IMR-90 (cell line): ENCODE measurements around the gene TROAP. TPM values are rescaled to one million over a fixed set of nuclear protein-coding genes. Genes with fewer than 3 reads are reported as not detected.

Source experiments
- ATAC-seq: fragments of 200-7000 bp; cut with Tn5 transposase; 2 replicates; pipeline ENCODE4 v1.9.1; 2020; ENCODE audit warnings: low read depth, mild to moderate bottlenecking, moderate library complexity
- BruUV-seq: library from RNA; stranded (reverse); fragments of 400-500 nt; replicated peaks from 2 replicates; lab custom pipeline; 2021; lab: Mats Ljungman, UMichigan
- CTCF ChIA-PET: fragments of 300-600 bp; formaldehyde crosslinking; extraction: SDS; loops from one replicate; lab custom pipeline; 2021; ENCODE audit warnings: antibody characterized with exemption; lab: Yijun Ruan, JAX
- POLR2A ChIA-PET: fragments of 300-600 bp; sonication (Branson Sonifier 250); formaldehyde crosslinking; loops from one replicate; lab custom pipeline; 2022; ENCODE audit warnings: antibody characterized with exemption; ENCODE audit not compliant: unreplicated experiment; lab: Charles Lee
- DNase-seq: peaks from one replicate; pipeline ENCODE4 v3.0.0; 2013
- H2AFZ ChIP-seq: replicated peaks from 2 replicates; pipeline ENCODE3; 2013; ENCODE audit warnings: low read length, mild to moderate bottlenecking; ENCODE audit not compliant: poor library complexity
- H2AK5ac ChIP-seq: 2 replicates; pipeline ENCODE4 v1.6.1; 2013; ENCODE audit warnings: low read depth, low read length, inconsistent platforms
- H2AK9ac ChIP-seq: replicated peaks from 2 replicates; pipeline ENCODE3; 2013; ENCODE audit warnings: mild to moderate bottlenecking, low read depth, low read length, moderate library complexity; ENCODE audit not compliant: poor library complexity
- H2BK120ac ChIP-seq: 2 replicates; pipeline ENCODE4 v1.6.1; 2013; ENCODE audit warnings: low read depth, low read length, inconsistent platforms
- H2BK15ac ChIP-seq: 3 replicates; pipeline ENCODE4 v1.6.1; 2013; ENCODE audit warnings: low read depth, low read length, inconsistent platforms
- H2BK20ac ChIP-seq: 2 replicates; pipeline ENCODE4 v1.6.1; 2013; ENCODE audit warnings: low read depth, mild to moderate bottlenecking, inconsistent platforms, low read length, moderate library complexity
- H2BK5ac ChIP-seq: 2 replicates; pipeline ENCODE4 v1.6.1; 2013; ENCODE audit warnings: mild to moderate bottlenecking, low read depth, low read length, inconsistent platforms; ENCODE audit not compliant: poor library complexity, severe bottlenecking
- H3K14ac ChIP-seq: replicated peaks from 2 replicates; pipeline ENCODE4 v1.6.1; 2013; ENCODE audit warnings: low read depth, low read length, inconsistent platforms
- H3K18ac ChIP-seq: 2 replicates; pipeline ENCODE4 v1.6.1; 2013; ENCODE audit warnings: low read depth, low read length, control low read depth
- H3K23ac ChIP-seq: 2 replicates; pipeline ENCODE4 v1.6.1; 2013; ENCODE audit warnings: low read depth, low read length, inconsistent platforms
- H3K27ac ChIP-seq: 2 replicates; pipeline ENCODE4 v1.5.1; 2013; ENCODE audit warnings: mild to moderate bottlenecking, control low read depth, low read length; ENCODE audit not compliant: insufficient read depth
- H3K27me3 ChIP-seq: 2 replicates; pipeline ENCODE4 v1.6.1; 2013; ENCODE audit warnings: low read length; ENCODE audit not compliant: control insufficient read depth, insufficient read depth
- H3K36me3 ChIP-seq: 2 replicates; pipeline ENCODE4 v1.6.1; 2013; ENCODE audit warnings: low read length, mixed read lengths; ENCODE audit not compliant: control insufficient read depth, insufficient read depth
- H3K4ac ChIP-seq: 2 replicates; pipeline ENCODE4 v1.6.1; 2013; ENCODE audit warnings: low read depth, low read length, inconsistent platforms
- H3K4me1 ChIP-seq: 2 replicates; pipeline ENCODE4 v1.6.1; 2013; ENCODE audit warnings: low read length, mixed read lengths; ENCODE audit not compliant: control insufficient read depth, insufficient read depth
- H3K4me2 ChIP-seq: 2 replicates; pipeline ENCODE4 v1.6.1; 2013; ENCODE audit warnings: low read depth, mild to moderate bottlenecking, control low read depth, low read length, moderate library complexity
- H3K4me3 ChIP-seq: 2 replicates; pipeline ENCODE4 v1.5.1; 2013; ENCODE audit warnings: low read depth, mild to moderate bottlenecking, control low read depth, low read length, moderate library complexity; ENCODE audit not compliant: insufficient read depth
- H3K56ac ChIP-seq: 2 replicates; pipeline ENCODE4 v1.6.1; 2013; ENCODE audit warnings: low read length, inconsistent platforms; ENCODE audit not compliant: insufficient read depth; ENCODE audit errors: extremely low read depth
- H3K79me1 ChIP-seq, 2 experiments: 2 replicates each; pipeline ENCODE4 v1.6.1; 2013; ENCODE audit warnings: low read length in 2 of 2, inconsistent platforms in 1 of 2, low read depth in 1 of 2
- H3K9ac ChIP-seq: 2 replicates; pipeline ENCODE4 v1.6.1; 2013; ENCODE audit warnings: low read depth, low read length, control low read depth
- H3K9me1 ChIP-seq: 2 replicates; pipeline ENCODE4 v1.6.1; 2013; ENCODE audit warnings: low read length, inconsistent platforms; ENCODE audit not compliant: insufficient read depth
- H3K9me3 ChIP-seq: 2 replicates; pipeline ENCODE4 v1.6.1; 2013; ENCODE audit warnings: low read length; ENCODE audit not compliant: control insufficient read depth, insufficient read depth
- H4K20me1 ChIP-seq: 2 replicates; pipeline ENCODE4 v1.6.1; 2013; ENCODE audit warnings: low read length, inconsistent platforms; ENCODE audit not compliant: insufficient read depth
- H4K5ac ChIP-seq: 2 replicates; pipeline ENCODE4 v1.6.1; 2013; ENCODE audit warnings: mild to moderate bottlenecking, low read depth, low read length, control low read depth
- H4K8ac ChIP-seq, 2 experiments: 2 replicates each; pipeline ENCODE4 v1.6.1; 2013; ENCODE audit warnings: low read depth in 2 of 2, low read length in 2 of 2, control low read depth in 1 of 2, inconsistent platforms in 1 of 2
- H4K91ac ChIP-seq: 2 replicates; pipeline ENCODE4 v1.6.1; 2013; ENCODE audit warnings: low read depth, low read length, inconsistent platforms; ENCODE audit not compliant: insufficient read depth
- CEBPB ChIP-seq: IDR thresholded peaks from 2 replicates; pipeline ENCODE4 v1.6.1; 2012; ENCODE audit warnings: low read depth, low read length, improper control_type of control experiment
- MXI1 ChIP-seq: IDR thresholded peaks from 2 replicates; pipeline ENCODE4 v1.6.1; 2012; ENCODE audit warnings: low read depth, mild to moderate bottlenecking, low read length, moderate library complexity, borderline replicate concordance
- NFE2L2 ChIP-seq: fragments of 150-350 bp; IDR thresholded peaks from 2 replicates; pipeline ENCODE4 v1.6.1; 2016; ENCODE audit warnings: low read depth, mild to moderate bottlenecking, low read length
- RFX5 ChIP-seq: IDR thresholded peaks from 2 replicates; pipeline ENCODE4 v1.8.0; 2012; ENCODE audit warnings: low read depth, mild to moderate bottlenecking, low read length, moderate library complexity
- SMC3 ChIP-seq: fragments of 150-350 bp; IDR thresholded peaks from 2 replicates; pipeline ENCODE4 v1.6.1; 2016; ENCODE audit warnings: low read depth, mild to moderate bottlenecking, antibody characterized with exemption, low read length, moderate library complexity
- USF2 ChIP-seq: fragments of 150-350 bp; IDR thresholded peaks from 2 replicates; pipeline ENCODE4 v1.6.1; 2017; ENCODE audit warnings: mild to moderate bottlenecking, antibody characterized with exemption, low read length, low read depth
- WGBS, 2 experiments: methylation state at CpG; one replicate each; pipeline versions ENCODE4 v1.1.5 to v1.1.7; 2013; ENCODE audit warnings: missing lambda C conversion rate in 2 of 2; ENCODE audit not compliant: insufficient read length in 1 of 2; ENCODE audit errors: extremely low coverage in 2 of 2; 5-methylcytosine and 5-hydroxymethylcytosine counted together
- dilution Hi-C: fragments of 300-500 bp; cut with HindIII; formaldehyde crosslinking; loops from one replicate; pipeline ENCODE4 v1.14.3; 2018; ENCODE audit warnings: low sequenced_read_pairs; ENCODE audit not compliant: unreplicated experiment
- in situ Hi-C: fragments of 300-500 bp; cut with MboI; formaldehyde crosslinking; loops from 3 replicates; pipeline ENCODE4 v1.14.3; 2019; ENCODE audit warnings: low sequenced_read_pairs, inconsistent platforms, mixed read lengths
- intact Hi-C: fragments of 100-400 bp; cut with micrococcal nuclease; formaldehyde crosslinking; loops from 2 replicates; pipeline ENCODE4 v1.10.0; 2022
- polyA plus RNA-seq, 3 experiments: library from polyadenylated mRNA; depleted of rRNA; stranded (reverse); fragments of >200 nt; gene quantifications; 2 replicates each; pipeline ENCODE4 v1.2.3, GENCODE V29; 2012; ENCODE audit warnings: low replicate concordance in 1 of 3
- total RNA-seq: library from RNA; depleted of rRNA; stranded (reverse); fragments of >200 nt; gene quantifications from 2 replicates; pipeline ENCODE4 v1.2.3, GENCODE V29; 2012

The TROAP gene
- total and polyA plus RNA-seq, 2 of the 4 experiments (the other 2 are of a cell fraction), result 21.5 to 29.3 TPM

DNA sequence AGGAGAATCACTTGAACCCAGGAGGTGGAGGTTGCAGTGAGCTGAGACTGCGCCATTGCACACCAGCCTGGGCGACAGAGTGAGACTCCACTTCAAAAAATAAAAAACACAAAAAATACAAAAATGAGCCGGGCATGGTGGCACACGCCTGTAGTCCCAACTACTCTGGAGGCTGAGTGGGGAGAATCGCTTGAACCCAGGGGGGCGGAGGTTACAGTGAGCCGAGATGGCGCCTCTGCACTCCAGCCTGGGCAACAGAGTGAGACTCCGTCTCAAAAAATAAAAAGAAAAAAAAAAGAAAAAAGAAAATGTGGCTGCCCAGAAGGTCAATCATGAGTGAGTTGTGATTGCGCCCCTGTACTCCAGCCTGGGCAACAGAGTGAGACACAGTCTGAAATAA lies 32.9 kb downstream of the TROAP start:
- Histone ChIP-seq H3K9me1 (no peaks in the 10 kb centered on the region), H2AK5ac (no peak overlapping the region), H3K14ac (no peak overlapping the region), H4K20me1 (no peaks in the 10 kb centered on the region), H3K27ac (no peak overlapping the region), H2AFZ (no peak overlapping the region), H3K79me1 (no peaks in the 10 kb centered on the region), H4K8ac (no peak overlapping the region), H3K4ac (no peak overlapping the region), H2BK20ac (no peak overlapping the region), H3K4me1 (peaks cover 2% of the 10 kb centered on the region; the same call in 1 of the 2 replicates), H3K4me3 (no peak overlapping the region), H2BK5ac (no peak overlapping the region), H2BK15ac (no peak overlapping the region), H4K5ac (no peak overlapping the region), H3K56ac (no peak overlapping the region), H3K23ac (no peak overlapping the region), H3K9me3 (no peaks in the 10 kb centered on the region), H2AK9ac (no peak overlapping the region), H3K4me2 (no peak overlapping the region), H4K91ac (no peak overlapping the region), H3K18ac (no peak overlapping the region), H3K9ac (no peak overlapping the region), H3K36me3 (no peaks in the 10 kb centered on the region), H3K27me3 (no peaks in the 10 kb centered on the region), H2BK120ac (no peak overlapping the region)
- WGBS, 2 experiments, result no CpG with 5 or more reads among the region's 10 CpGs
- DNase-seq (no peak), ATAC-seq (no peak)
- TF ChIP-seq MXI1 (no peak), CEBPB (no peak), SMC3 (no peak), NFE2L2 (no peak), RFX5 (no peak), USF2 (no peak)
- ChIA-PET CTCF (no interaction called here), POLR2A (no interaction called here)
- no TSS peak for BruUV-seq
- dilution Hi-C loops (loop anchor here (25.0 kb wide), 1 partner anchor 156 kb away; no protein-coding TSS in a partner anchor), intact Hi-C loops (loop anchor here (2.0 kb wide), 1 partner anchor 19 kb away; the partner anchor contains the start of gene C1QL4), in situ Hi-C loops (no loop called here)
